H1 (cell line): ENCODE results near the gene HMX1. TPM values are rescaled to one million over a fixed set of nuclear protein-coding genes. Genes with fewer than 3 reads are reported as not detected.

ENCODE experiments used
- CTCF ChIA-PET: fragments of 300-600 bp; sonication (Branson Sonifier 250); formaldehyde crosslinking; loops from one replicate; lab custom pipeline; 2021; ENCODE audit not compliant: partially characterized antibody; lab: Charles Lee
- POLR2A ChIA-PET: fragments of 300-600 bp; sonication (Branson Sonifier 250); formaldehyde crosslinking; loops from one replicate; lab custom pipeline; 2021; ENCODE audit warnings: inconsistent platforms; ENCODE audit not compliant: partially characterized antibody; lab: Charles Lee
- DNase-seq, 2 experiments: peaks; one replicate each; pipeline versions ENCODE4 v3.0.0 to v3.0.0-alpha.2; 2010 to 2022; ENCODE audit warnings: low spot score in 2 of 2, low read depth in 1 of 2, mixed read lengths in 1 of 2
- FAIRE-seq: peaks from 2 replicates; lab custom pipeline; 2011; peaks lifted over from hg19 to GRCh38; lab: Jason Lieb, UNC
- H2AFZ ChIP-seq: 2 replicates; pipeline ENCODE4 v1.8.1; 2012; ENCODE audit warnings: low read length, inconsistent platforms
- H2AK5ac ChIP-seq: 2 replicates; pipeline ENCODE4 v1.6.1; 2013; ENCODE audit warnings: low read depth, low read length
- H2BK120ac ChIP-seq: replicated peaks from 2 replicates; pipeline ENCODE3; 2013; ENCODE audit warnings: low read depth, low read length, inconsistent platforms
- H2BK12ac ChIP-seq: 2 replicates; pipeline ENCODE4 v1.6.1; 2013; ENCODE audit warnings: low read depth, low read length
- H2BK15ac ChIP-seq: 2 replicates; pipeline ENCODE4 v1.6.1; 2013; ENCODE audit warnings: low read length
- H2BK20ac ChIP-seq: 2 replicates; pipeline ENCODE4 v1.6.1; 2013; ENCODE audit warnings: low read length
- H2BK5ac ChIP-seq: 2 replicates; pipeline ENCODE4 v1.6.1; 2013; ENCODE audit warnings: low read depth, low read length
- H3K14ac ChIP-seq: 2 replicates; pipeline ENCODE4 v1.6.1; 2013; ENCODE audit warnings: inconsistent platforms; ENCODE audit not compliant: insufficient read length
- H3K18ac ChIP-seq: 2 replicates; pipeline ENCODE4 v1.6.1; 2013; ENCODE audit warnings: low read length; ENCODE audit errors: extremely low read depth
- H3K23ac ChIP-seq: 2 replicates; pipeline ENCODE4 v1.6.1; 2013; ENCODE audit warnings: inconsistent platforms; ENCODE audit not compliant: insufficient read length
- H3K23me2 ChIP-seq: 2 replicates; pipeline ENCODE4 v1.6.1; 2013; ENCODE audit warnings: low read depth, low read length
- H3K27ac ChIP-seq: 2 replicates; pipeline ENCODE4 v1.6.1; 2011; ENCODE audit warnings: low read depth, low read length, inconsistent platforms
- H3K27me3 ChIP-seq, 4 experiments: replicated peaks in 1 of 4; 1 replicate in 1 of 4; 2 replicates in 3 of 4; pipeline versions ENCODE4 v1.6.1 to v1.8.1; 2011 to 2013; ENCODE audit warnings: low read length in 3 of 4, mild to moderate bottlenecking in 3 of 4, inconsistent platforms in 2 of 4, mixed read lengths in 2 of 4, moderate library complexity in 1 of 4; ENCODE audit not compliant: control insufficient read depth in 3 of 4, insufficient read depth in 3 of 4; ENCODE audit errors: extremely low read depth in 1 of 4
- H3K36me3 ChIP-seq, 4 experiments: 2 replicates each; pipeline versions ENCODE4 v1.6.1 to v1.8.1; 2011 to 2013; ENCODE audit warnings: mild to moderate bottlenecking in 4 of 4, low read length in 3 of 4, moderate library complexity in 2 of 4, control low read depth in 1 of 4, inconsistent platforms in 1 of 4; ENCODE audit not compliant: insufficient read depth in 4 of 4, control insufficient read depth in 2 of 4
- H3K4ac ChIP-seq: replicated peaks from 2 replicates; pipeline ENCODE3; 2013; ENCODE audit warnings: low read length, low read depth, mixed read lengths, inconsistent platforms; ENCODE audit not compliant: insufficient read length
- H3K4me1 ChIP-seq, 4 experiments: replicated peaks in 1 of 4; 1 replicate in 1 of 4; 2 replicates in 3 of 4; pipeline versions ENCODE4 v1.6.1 to v1.8.1; 2011 to 2013; ENCODE audit warnings: low read length in 3 of 4, inconsistent platforms in 2 of 4, mixed read lengths in 1 of 4; ENCODE audit not compliant: insufficient read depth in 4 of 4, control insufficient read depth in 3 of 4
- H3K4me2 ChIP-seq, 2 experiments: 2 replicates each; pipeline versions ENCODE4 v1.6.1 to v1.8.1; 2011 to 2013; ENCODE audit warnings: low read depth in 2 of 2, low read length in 2 of 2, control low read depth in 1 of 2, inconsistent platforms in 1 of 2, mild to moderate bottlenecking in 1 of 2; ENCODE audit not compliant: insufficient read depth in 1 of 2
- H3K4me3 ChIP-seq, 4 experiments: fragments of 200-600, 300-600 bp in 1 of 4; sonication (generic), shearing (Covaris generic), sonication (Bioruptor Twin) in 1 of 4; 2 replicates each; pipeline versions ENCODE4 v1.5.1 to v1.8.1; 2011 to 2016; ENCODE audit warnings: low read length in 4 of 4, low read depth in 3 of 4, control low read depth in 2 of 4, inconsistent platforms in 2 of 4, mild to moderate bottlenecking in 2 of 4, mixed read lengths in 1 of 4, moderate library complexity in 1 of 4; ENCODE audit not compliant: insufficient read depth in 2 of 4; ENCODE audit errors: extremely low read depth in 1 of 4
- H3K56ac ChIP-seq: replicated peaks from 2 replicates; pipeline ENCODE3; 2013; ENCODE audit warnings: low read depth, mild to moderate bottlenecking, mixed read lengths, low read length, inconsistent platforms; ENCODE audit not compliant: insufficient read length
- H3K79me1 ChIP-seq: 2 replicates; pipeline ENCODE4 v1.6.1; 2013; ENCODE audit warnings: low read depth, low read length, control low read depth
- H3K79me2 ChIP-seq, 2 experiments: 2 replicates each; pipeline versions ENCODE4 v1.6.1 to v1.8.1; 2012 to 2013; ENCODE audit warnings: low read length in 2 of 2, mild to moderate bottlenecking in 2 of 2, inconsistent platforms in 1 of 2; ENCODE audit not compliant: insufficient read depth in 2 of 2, control insufficient read depth in 1 of 2
- H3K9ac ChIP-seq, 4 experiments: replicated peaks in 1 of 4; 1 replicate in 1 of 4; 2 replicates in 3 of 4; pipeline versions ENCODE4 v1.6.1 to v1.8.1; 2011 to 2013; ENCODE audit warnings: low read depth in 3 of 4, low read length in 3 of 4, control low read depth in 2 of 4, mild to moderate bottlenecking in 2 of 4, moderate library complexity in 2 of 4, inconsistent platforms in 1 of 4; ENCODE audit errors: extremely low read depth in 1 of 4
- H3K9me3 ChIP-seq, 2 experiments: 2 replicates each; pipeline versions ENCODE4 v1.6.1 to v1.8.1; 2012 to 2013; ENCODE audit warnings: mild to moderate bottlenecking in 2 of 2, moderate library complexity in 2 of 2, control low read depth in 1 of 2, inconsistent platforms in 1 of 2, low read depth in 1 of 2, low read length in 1 of 2, mixed read lengths in 1 of 2; ENCODE audit not compliant: insufficient read depth in 2 of 2
- H4K20me1 ChIP-seq, 2 experiments: replicated peaks in 1 of 2; 2 replicates each; pipeline versions ENCODE3 to v1.8.1; 2011 to 2013; ENCODE audit warnings: inconsistent platforms in 2 of 2, low read length in 2 of 2, mild to moderate bottlenecking in 1 of 2; ENCODE audit not compliant: insufficient read depth in 2 of 2, control insufficient read depth in 1 of 2
- H4K5ac ChIP-seq: 2 replicates; pipeline ENCODE4 v1.6.1; 2013; ENCODE audit warnings: low read length, low read depth, mixed read lengths, inconsistent platforms; ENCODE audit not compliant: insufficient read length
- H4K8ac ChIP-seq: 2 replicates; pipeline ENCODE4 v1.8.0; 2013; ENCODE audit warnings: mild to moderate bottlenecking, moderate library complexity, low read length, inconsistent platforms; ENCODE audit not compliant: insufficient read depth; ENCODE audit errors: extremely low read depth
- H4K91ac ChIP-seq: replicated peaks from 2 replicates; pipeline ENCODE3; 2013; ENCODE audit warnings: low read length, mixed read lengths, inconsistent platforms; ENCODE audit not compliant: insufficient read length
- BACH1 ChIP-seq: IDR thresholded peaks from 2 replicates; pipeline ENCODE4 v1.6.1; 2012; ENCODE audit warnings: low read length, improper control_type of control experiment
- CBX5 ChIP-seq: fragments of 300-800, 300-1000 bp; sonication (generic); IDR thresholded peaks from 2 replicates; pipeline ENCODE4 v1.7.1; 2016; ENCODE audit warnings: antibody characterized with exemption, low read length, low read depth
- CEBPB ChIP-seq: IDR thresholded peaks from 2 replicates; pipeline ENCODE4 v1.6.1; 2012; ENCODE audit warnings: low read depth, low read length
- CREB1 ChIP-seq: IDR thresholded peaks from 2 replicates; pipeline ENCODE4 v1.6.1; 2012; ENCODE audit warnings: inconsistent platforms
- CTBP2 ChIP-seq: IDR thresholded peaks from 2 replicates; pipeline ENCODE4 v1.7.0; 2011; ENCODE audit warnings: borderline replicate concordance, mild to moderate bottlenecking, moderate library complexity, mixed read lengths, low read length; ENCODE audit not compliant: insufficient read depth, insufficient read length
- NANOG ChIP-seq: IDR thresholded peaks from 2 replicates; pipeline ENCODE4 v1.6.1; 2011; ENCODE audit warnings: low read length, low read depth, mild to moderate bottlenecking, inconsistent platforms; ENCODE audit not compliant: insufficient read depth, poor library complexity, severe bottlenecking
- POLR2AphosphoS5 ChIP-seq: IDR thresholded peaks from 2 replicates; pipeline ENCODE4 v1.6.1; 2011; ENCODE audit warnings: low read depth, low read length
- TAF1 ChIP-seq: IDR thresholded peaks from 2 replicates; pipeline ENCODE4 v1.6.1; 2011; ENCODE audit warnings: mild to moderate bottlenecking, low read depth, low read length
- TEAD4 ChIP-seq: IDR thresholded peaks from 2 replicates; pipeline ENCODE4 v1.6.1; 2012; ENCODE audit warnings: low read depth, low read length, inconsistent platforms, mixed read lengths
- WGBS, 2 experiments: shearing (Covaris generic) in 1 of 2; methylation state at CpG; one replicate each; pipeline versions ENCODE4 v1.1.6 to v1.1.7; 2013 to 2015; ENCODE audit warnings: low lambda C conversion rate in 2 of 2, mixed read lengths in 2 of 2, inconsistent platforms in 1 of 2, low coverage in 1 of 2, missing lambda C conversion rate in 1 of 2; ENCODE audit not compliant: insufficient replicate concordance in 2 of 2, insufficient coverage in 1 of 2, insufficient read length in 1 of 2; ENCODE audit errors: extremely low coverage in 1 of 2, missing lambda C conversion rate in 1 of 2; 5-methylcytosine and 5-hydroxymethylcytosine counted together
- polyA plus RNA-seq, 7 experiments: library from polyadenylated mRNA; depleted of rRNA in 3 of 7; stranded (reverse) in 5 of 7; unstranded in 2 of 7; fragments of >200 nt in 5 of 7; fragments of 200-250 nt in 2 of 7; gene quantifications; 1 replicate in 5 of 7; 2 replicates in 1 of 7; 4 replicates in 1 of 7; pipeline versions ENCODE4 v1.2.1 to v1.2.3, GENCODE V29; 2011 to 2013; ENCODE audit warnings: missing spikeins in 2 of 7, mixed read lengths in 2 of 7
- total RNA-seq: library from RNA; stranded (reverse); fragmentation: NEBNext Ultra II Directional; extraction: Animal tissue kit (Norgen Biotek cat#: 25700); gene quantifications from 2 replicates; pipeline ENCODE4 v1.2.1, GENCODE V29; 2021
- TF ChIP-seq, protein P1 (sequence below): IDR thresholded peaks from 2 replicates; pipeline ENCODE4 v1.6.1; 2011; ENCODE audit warnings: low read length, improper control_type of control experiment

The HMX1 gene
- total and polyA plus RNA-seq, 2 of the 8 experiments (the other 6 are each of a cell fraction or from before 2014, with no cell fraction given): 0.26 TPM; not detected in 1

DNA sequence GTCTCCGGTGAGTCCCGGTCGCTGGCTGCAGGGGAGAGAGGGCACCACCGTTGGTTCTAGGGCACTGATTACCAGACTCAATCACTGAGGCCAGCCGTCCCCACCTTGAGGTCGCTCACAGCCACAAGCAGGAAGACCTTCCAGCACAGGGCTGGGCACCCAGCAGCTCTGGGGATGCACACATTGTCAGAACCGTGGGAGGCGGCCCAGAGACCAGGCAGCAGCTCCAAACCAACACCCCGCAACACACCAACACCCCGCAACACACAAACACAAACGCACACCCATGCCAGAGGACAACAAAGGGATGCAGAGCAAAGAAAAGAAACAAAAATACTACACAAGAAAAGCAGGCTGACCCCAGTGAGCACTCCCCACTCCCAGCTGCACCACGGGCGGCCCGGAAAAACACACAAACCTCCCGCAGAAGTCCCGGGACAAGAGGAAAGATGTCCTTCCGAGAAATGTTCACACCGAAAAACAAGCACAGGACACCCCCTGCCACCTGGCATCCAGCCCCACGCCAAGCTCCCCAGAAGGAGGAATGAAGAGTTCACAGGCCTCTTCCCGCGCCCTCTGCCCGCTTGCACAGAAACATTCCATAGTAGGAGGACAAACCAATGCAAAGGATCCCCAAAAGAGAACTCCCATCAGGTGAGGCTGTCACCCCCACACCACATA is 3.2 kb downstream of the HMX1 start:
- no peak overlapping the region for H3K23ac ChIP-seq
- CTCF ChIA-PET: interaction anchor here (0.7 to 2.4 kb wide), 6 partner anchors 12 to 180 kb away, joined by 3 to 8 read pairs (median 5); no protein-coding TSS in a partner anchor
- TF ChIP-seq CTBP2 (peak; percentile 83), CBX5 (no peak), TAF1 (no peak), CREB1 (no peak), NANOG (no peak), BACH1 (no peak), POLR2AphosphoS5 (no peak), TEAD4 (no peak), CEBPB (no peak)
- TF ChIP-seq, protein P1, sequence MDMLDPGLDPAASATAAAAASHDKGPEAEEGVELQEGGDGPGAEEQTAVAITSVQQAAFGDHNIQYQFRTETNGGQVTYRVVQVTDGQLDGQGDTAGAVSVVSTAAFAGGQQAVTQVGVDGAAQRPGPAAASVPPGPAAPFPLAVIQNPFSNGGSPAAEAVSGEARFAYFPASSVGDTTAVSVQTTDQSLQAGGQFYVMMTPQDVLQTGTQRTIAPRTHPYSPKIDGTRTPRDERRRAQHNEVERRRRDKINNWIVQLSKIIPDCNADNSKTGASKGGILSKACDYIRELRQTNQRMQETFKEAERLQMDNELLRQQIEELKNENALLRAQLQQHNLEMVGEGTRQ: no peak

More for the DNA sequence above, 3.2 kb downstream of the HMX1 start:
- Histone ChIP-seq H2BK120ac (no peak overlapping the region), H3K18ac (no peak overlapping the region; the same call in 1 of the 2 replicates), H3K9ac (no peak overlapping the region), H2BK20ac (no peak overlapping the region), H3K27ac (no peak overlapping the region), H4K8ac (no peak overlapping the region), H3K27me3 (peaks cover 97 to 99% (median 97%) of the 10 kb centered on the region in 4 experiments), H3K36me3 (peaks cover 0 to 18% (median 0%) of the 10 kb centered on the region in 4 experiments; a peak in 1 of 8 replicates), H3K56ac (no peak overlapping the region), H3K23me2 (peaks cover 2% of the 10 kb centered on the region), H3K79me1 (no peaks in the 10 kb centered on the region), H3K79me2 (no peaks in the 10 kb centered on the region), H3K14ac (no peak overlapping the region), H3K4ac (no peak overlapping the region), H2AK5ac (no peak overlapping the region), H3K4me1 (peaks cover 0 to 22% (median 11%) of the 10 kb centered on the region in 4 experiments; a peak in 6 of 7 replicates), H2AFZ (no peak overlapping the region), H2BK12ac (peak overlapping the region; percentile 64), H4K91ac (peak overlapping the region; percentile 4), H2BK5ac (no peak overlapping the region), H3K4me2 (no peak overlapping the region; a peak in 1 of 4 replicates), H4K20me1 (peaks cover 47% of the 10 kb centered on the region in 2 experiments), H3K9me3 (peaks cover 0 to 3% of the 10 kb centered on the region in 2 experiments; a peak in 1 of 4 replicates), H4K5ac (no peak overlapping the region), H3K4me3 (no peak overlapping the region), H2BK15ac (peak overlapping the region; percentile 92; the same call in 1 of the 2 replicates)
- peak in 1 of 2 experiments; percentile 59 for DNase-seq
- whole genome bisulfite sequencing, 2 experiments: 12% methylated on average over 18 of the region's 22 CpGs; no CpG with 5 or more reads in 1 of the 2 experiments
- FAIRE-seq: no peak
- POLR2A ChIA-PET: interaction anchor here (0.7 to 1.5 kb wide), 5 partner anchors 10 to 83 kb away, joined by 3 to 6 read pairs (median 4); no protein-coding TSS in a partner anchor
